Tibial nerve (tissue), 4 donors: ENCODE data around the gene CHSY3.

Source experiments
- EP300 ChIP-seq, 2 donors: sonication (generic); formaldehyde crosslinking; IDR thresholded peaks; one replicate each; pipeline ENCODE4 v1.6.1; 2017; ENCODE audit warnings: antibody characterized with exemption in 2 of 2, mild to moderate bottlenecking in 1 of 2
- POLR2A ChIP-seq, 2 donors: fragments of 450-650 bp; IDR thresholded peaks; one replicate each; pipeline ENCODE4 v1.6.1; 2017; ENCODE audit warnings: antibody characterized with exemption in 2 of 2, mild to moderate bottlenecking in 2 of 2, moderate library complexity in 2 of 2
- TF ChIP-seq, protein P1 (sequence below), 5 experiments: fragments of 200-600 bp in 3 of 5; fragments of 450-650 bp in 2 of 5; sonication (generic) in 3 of 5; IDR thresholded peaks; one replicate each; pipeline ENCODE4 v1.5.1; 2016 to 2019; ENCODE audit warnings: antibody characterized with exemption in 5 of 5, mild to moderate bottlenecking in 3 of 5, moderate library complexity in 2 of 5

DNA sequence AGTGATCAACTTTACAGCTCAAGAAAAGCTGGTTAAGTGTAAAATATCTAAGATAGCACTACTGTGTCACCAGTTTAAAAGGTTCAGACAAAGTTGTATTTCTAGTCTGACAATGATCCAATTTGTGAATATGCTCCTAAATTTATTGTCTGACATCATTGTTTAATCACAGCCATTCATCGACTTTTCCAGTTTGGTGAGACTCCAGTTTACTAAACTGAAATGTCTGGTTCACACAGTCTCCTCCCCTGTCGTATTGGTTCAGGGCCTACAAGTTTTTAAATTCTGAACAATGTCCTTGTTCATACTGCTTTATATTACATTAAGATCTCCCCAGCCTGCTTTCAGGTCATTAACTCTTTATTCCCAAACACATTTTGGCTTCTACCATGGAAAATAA, 161.4 kb downstream of the CHSY3 start:
- TF ChIP-seq, protein P1, sequence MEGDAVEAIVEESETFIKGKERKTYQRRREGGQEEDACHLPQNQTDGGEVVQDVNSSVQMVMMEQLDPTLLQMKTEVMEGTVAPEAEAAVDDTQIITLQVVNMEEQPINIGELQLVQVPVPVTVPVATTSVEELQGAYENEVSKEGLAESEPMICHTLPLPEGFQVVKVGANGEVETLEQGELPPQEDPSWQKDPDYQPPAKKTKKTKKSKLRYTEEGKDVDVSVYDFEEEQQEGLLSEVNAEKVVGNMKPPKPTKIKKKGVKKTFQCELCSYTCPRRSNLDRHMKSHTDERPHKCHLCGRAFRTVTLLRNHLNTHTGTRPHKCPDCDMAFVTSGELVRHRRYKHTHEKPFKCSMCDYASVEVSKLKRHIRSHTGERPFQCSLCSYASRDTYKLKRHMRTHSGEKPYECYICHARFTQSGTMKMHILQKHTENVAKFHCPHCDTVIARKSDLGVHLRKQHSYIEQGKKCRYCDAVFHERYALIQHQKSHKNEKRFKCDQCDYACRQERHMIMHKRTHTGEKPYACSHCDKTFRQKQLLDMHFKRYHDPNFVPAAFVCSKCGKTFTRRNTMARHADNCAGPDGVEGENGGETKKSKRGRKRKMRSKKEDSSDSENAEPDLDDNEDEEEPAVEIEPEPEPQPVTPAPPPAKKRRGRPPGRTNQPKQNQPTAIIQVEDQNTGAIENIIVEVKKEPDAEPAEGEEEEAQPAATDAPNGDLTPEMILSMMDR (IDR thresholded peaks at IDR 0.05): no peak
- no peak for TF ChIP-seq POLR2A (IDR thresholded peaks at IDR 0.05)
- no peak for TF ChIP-seq EP300 (IDR thresholded peaks at IDR 0.05)
